HG02970 (cell line): ENCODE results near the gene SPATA2L.
"Not testable (repeated sequence)": the region's sequence is repeated elsewhere in the genome, so short reads cannot be mapped to it uniquely, and the experiment has no call there.

Source experiments
- ATAC-seq: cut with Tn5 transposase; IDR thresholded peaks from one replicate; pipeline ENCODE4 v1.9.1; 2021; ENCODE audit warnings: mild to moderate bottlenecking, moderate library complexity, moderate number of reproducible peaks; ENCODE audit not compliant: unreplicated experiment, low FRiP score

SPATA2L gene

GRCh38 chr16:89691231-89691985 is 10.1 kb downstream of the SPATA2L start:
- ATAC-seq: no peak

- ATAC-seq: no peak
These were observed 11.1 kb downstream of the SPATA2L start for GRCh38 chr16:89690392-89690901.

- not testable (repeated sequence) for ATAC-seq
These were observed 11.9 kb downstream of the SPATA2L start for GRCh38 chr16:89689621-89690020.

GRCh38 chr16:89689142-89689541 is 12.4 kb downstream of the SPATA2L start:
- no peak for ATAC-seq

GRCh38 chr16:89688395-89688794 is 13.1 kb downstream of the SPATA2L start:
- no peak for ATAC-seq

- peak; percentile 39 for ATAC-seq
These were observed 14.2 kb downstream of the SPATA2L start for GRCh38 chr16:89687092-89687940.

- peak; percentile 84 for ATAC-seq
These were observed 14.9 kb downstream of the SPATA2L start, which contains the start of gene CDK10 for GRCh38 chr16:89686520-89687091. Gene CDK10, plus strand, starts transcription at chr16:89686689. Its CDS starts 22 bp downstream, at chr16:89686711.

GRCh38 chr16:89685916-89686315 is 15.6 kb downstream of the SPATA2L start:
- ATAC-seq: no peak

- no peak for ATAC-seq
These were observed 23.2 kb downstream of the SPATA2L start for GRCh38 chr16:89678258-89678657.

GRCh38 chr16:89672177-89672941 is 29.1 kb downstream of the SPATA2L start:
- no peak for ATAC-seq

- ATAC-seq: not testable (repeated sequence)
These were observed 29.9 kb downstream of the SPATA2L start for GRCh38 chr16:89671565-89671964.

- no peak for ATAC-seq
These were observed 30.7 kb downstream of the SPATA2L start for GRCh38 chr16:89670496-89671431.

GRCh38 chr16:89669755-89670154 is 31.8 kb downstream of the SPATA2L start:
- no peak for ATAC-seq

GRCh38 chr16:89668790-89669158 is 32.7 kb downstream of the SPATA2L start:
- ATAC-seq: no peak

GRCh38 chr16:89667633-89668032 is 33.9 kb downstream of the SPATA2L start:
- no peak for ATAC-seq

GRCh38 chr16:89667000-89667399 is 34.5 kb downstream of the SPATA2L start:
- ATAC-seq: not testable (repeated sequence)

GRCh38 chr16:89664238-89664637 is 37.3 kb downstream of the SPATA2L start:
- ATAC-seq: not testable (repeated sequence)

GRCh38 chr16:89661215-89661614 is 40.3 kb downstream of the SPATA2L start:
- ATAC-seq: no peak

- no peak for ATAC-seq
These were observed 41.4 kb downstream of the SPATA2L start for GRCh38 chr16:89660146-89660545.
